ENCODE results near the gene OSBPL3.

DNA sequence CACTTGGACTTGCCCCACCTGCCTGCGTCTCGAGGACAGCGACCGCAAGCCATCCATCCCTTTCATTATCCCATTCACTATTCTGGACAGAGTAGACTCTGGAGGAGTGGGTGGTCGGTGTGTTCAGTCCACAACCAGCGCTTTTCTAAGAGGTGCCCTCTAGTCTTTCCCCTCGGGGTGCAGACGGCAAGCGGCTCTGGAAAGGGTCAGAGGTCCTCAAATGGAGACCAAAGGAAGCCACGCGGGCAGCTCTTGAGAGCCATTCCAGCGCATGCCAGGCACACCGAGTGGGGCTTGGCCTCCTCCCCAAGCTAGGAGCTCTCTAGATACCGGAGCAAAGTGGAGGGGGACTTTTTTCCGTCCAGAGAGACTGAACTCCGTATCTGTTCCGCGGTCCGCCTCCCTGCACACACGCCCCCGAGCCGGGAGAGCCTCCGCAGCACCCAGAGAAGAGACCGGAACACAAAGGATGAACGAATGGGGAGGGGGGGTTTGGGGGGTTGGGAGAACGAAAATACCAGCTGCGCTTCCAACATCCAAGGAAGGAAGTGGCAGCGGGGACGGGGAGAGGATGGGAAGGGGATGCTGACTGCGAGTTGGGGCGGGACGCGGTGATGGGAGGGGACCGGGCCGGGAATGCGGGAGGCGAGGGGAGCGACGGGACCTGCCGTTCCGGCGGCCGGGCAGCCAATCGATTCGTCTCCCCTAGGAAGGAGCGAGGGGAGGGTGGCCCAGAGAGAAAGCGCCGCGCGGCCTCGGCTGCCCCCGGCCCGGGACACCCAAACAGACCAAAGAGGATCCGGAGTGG, 223.2 kb downstream of the OSBPL3 start:
- TF ChIP-seq CTCF (optimal IDR thresholded peaks at IDR 0.05 in 1 of 3, IDR thresholded peaks at IDR 0.05 in 1 of 3, conservative IDR thresholded peaks at IDR 0.05 in 1 of 3; ENCODE audit: extremely low read depth in 1 of 3, insufficient read depth in 2 of 3, low read length in 3 of 3) (no peak), EZH2 (IDR thresholded peaks at IDR 0.05; ENCODE audit: low read length) (no peak)
